ENCODE results near the gene DIPK1B. TPM values are rescaled to one million over a fixed set of nuclear protein-coding genes. Genes with fewer than 3 reads are reported as not detected.

The DIPK1B gene
- total RNA-seq, 2 donors from 2014 or later, result 45.1 to 45.7 TPM

DNA sequence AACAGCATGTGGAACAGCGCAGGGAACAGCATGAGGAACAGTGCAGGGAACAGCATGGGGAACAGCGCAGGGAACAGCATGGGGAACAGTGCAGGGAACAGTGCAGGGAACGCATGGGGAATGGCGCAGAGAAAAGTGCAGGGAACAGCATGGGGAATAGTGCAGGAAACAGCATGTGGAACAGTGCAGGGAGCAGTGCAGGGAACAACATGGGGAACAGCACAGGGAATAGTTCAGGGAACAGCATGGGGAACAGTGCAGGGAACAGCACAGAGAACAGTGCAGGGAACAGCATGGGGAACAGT, 43.7 kb downstream of the DIPK1B start:
- TF ChIP-seq CTCF (IDR thresholded peaks at IDR 0.05), result no peak
- H3K27me3 ChIP-seq, result no peaks in the 10 kb centered on the region
- H3K4me1 ChIP-seq, result peaks cover 0 to 11% of the 10 kb centered on the region in 2 donors
- H3K36me3 ChIP-seq, result no peaks in the 10 kb centered on the region
- no peak overlapping the region for H3K4me3 ChIP-seq
- H3K27ac ChIP-seq, result no peak overlapping the region
- DNase-seq (ENCODE audit: low spot score), result no peak
- H3K9me3 ChIP-seq, result peaks cover 0 to 11% of the 10 kb centered on the region in 2 donors

- DNase-seq (ENCODE audit: low spot score), result no peak
- Histone ChIP-seq H3K36me3 (no peaks in the 10 kb centered on the region), H3K4me1 (peaks cover 0 to 11% of the 10 kb centered on the region in 2 donors), H3K4me3 (no peak overlapping the region), H3K9me3 (peaks cover 0 to 8% of the 10 kb centered on the region in 2 donors), H3K27ac (no peak overlapping the region), H3K27me3 (no peaks in the 10 kb centered on the region)
- TF ChIP-seq CTCF (IDR thresholded peaks at IDR 0.05), result no peak
Observed at GRCh38 chr9:136756836-136757235, 44.5 kb downstream of the DIPK1B start.

DNA sequence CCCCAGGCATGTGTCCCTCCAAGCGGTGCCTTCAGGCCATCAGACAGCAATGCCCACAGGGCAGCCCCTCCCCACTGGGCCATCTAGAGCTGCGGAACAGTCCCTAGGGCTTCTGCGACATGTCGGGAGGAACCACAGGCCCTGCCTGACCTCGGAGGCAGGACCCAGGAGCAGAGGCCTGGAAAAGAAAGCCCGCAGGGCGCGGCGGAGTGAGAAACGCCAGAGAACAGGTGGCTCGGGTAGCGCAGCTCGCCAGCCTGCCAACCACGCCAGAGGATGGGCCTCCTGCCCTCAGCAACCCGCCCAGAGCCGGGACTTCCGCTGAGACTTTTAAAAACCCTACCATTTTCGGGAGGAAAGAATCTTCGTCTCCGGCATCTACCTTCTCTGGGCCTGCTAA, 45.0 kb downstream of the DIPK1B start:
- no peak for TF ChIP-seq CTCF (IDR thresholded peaks at IDR 0.05)
- peaks cover 0 to 11% of the 10 kb centered on the region in 2 donors for H3K4me1 ChIP-seq
- H3K9me3 ChIP-seq, result peaks cover 0 to 8% of the 10 kb centered on the region in 2 donors
- no peaks in the 10 kb centered on the region for H3K36me3 ChIP-seq
- no peak for DNase-seq (ENCODE audit: low spot score)
- H3K4me3 ChIP-seq, result no peak overlapping the region
- no peaks in the 10 kb centered on the region for H3K27me3 ChIP-seq
- no peak overlapping the region for H3K27ac ChIP-seq

DNA sequence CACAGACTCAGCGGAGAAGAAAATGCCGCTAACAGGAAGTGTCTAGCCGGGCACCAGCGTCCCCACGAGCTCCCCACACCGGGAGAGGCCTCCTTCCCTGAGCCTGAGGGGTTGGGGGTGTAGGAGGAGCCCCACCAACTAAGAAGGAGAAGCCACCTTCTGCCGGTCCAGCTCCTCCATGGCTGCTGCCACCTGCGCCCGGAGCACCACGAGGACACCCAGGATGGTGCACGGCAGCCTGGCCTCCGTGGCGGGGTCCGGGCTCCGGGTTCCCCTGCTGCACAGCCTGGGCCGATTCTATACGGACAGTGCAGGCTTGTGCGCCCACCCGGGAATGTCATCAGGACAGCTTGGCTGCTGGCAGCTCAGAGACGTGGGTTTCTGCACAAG, 45.4 kb downstream of the DIPK1B start:
- DNase-seq (ENCODE audit: low spot score), result no peak
- peaks cover 0 to 11% of the 10 kb centered on the region in 2 donors for H3K4me1 ChIP-seq
- H3K27me3 ChIP-seq, result no peaks in the 10 kb centered on the region
- no peaks in the 10 kb centered on the region for H3K36me3 ChIP-seq
- no peak for TF ChIP-seq CTCF (IDR thresholded peaks at IDR 0.05)
- peaks cover 0 to 8% of the 10 kb centered on the region in 2 donors for H3K9me3 ChIP-seq
- no peak overlapping the region for H3K27ac ChIP-seq
- H3K4me3 ChIP-seq, result no peak overlapping the region

DNA sequence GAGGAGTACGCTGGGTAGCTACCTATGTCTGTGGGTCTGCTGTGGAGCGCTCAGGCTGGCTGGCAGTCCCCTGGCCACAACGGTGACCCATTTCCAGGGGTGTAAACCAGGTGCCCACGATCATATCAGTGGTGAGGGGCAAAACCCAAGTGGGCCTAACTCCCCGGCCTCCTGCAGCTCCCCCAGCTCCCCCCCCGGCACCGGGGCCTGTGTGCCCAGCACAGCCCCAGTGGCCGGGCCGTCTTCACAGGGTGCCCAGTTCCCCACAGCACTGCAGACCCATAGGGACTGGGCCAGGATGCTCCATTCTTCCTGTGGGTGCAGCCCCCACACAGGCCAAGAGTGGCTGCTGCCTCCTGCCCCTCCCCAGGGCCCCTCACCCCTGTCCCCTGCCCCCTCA, 46.6 kb downstream of the DIPK1B start:
- no peak for DNase-seq (ENCODE audit: low spot score)
- Histone ChIP-seq H3K27me3 (no peaks in the 10 kb centered on the region), H3K27ac (no peak overlapping the region), H3K4me3 (no peak overlapping the region), H3K36me3 (no peaks in the 10 kb centered on the region), H3K9me3 (peaks cover 0 to 8% of the 10 kb centered on the region in 2 donors), H3K4me1 (peaks cover 0 to 11% of the 10 kb centered on the region in 2 donors)
- TF ChIP-seq CTCF (IDR thresholded peaks at IDR 0.05), result no peak

Measured in right atrium auricular region (tissue), 2 donors.